HL-60 (cell line): ENCODE results near the gene KCNH8.

Experiments
- CTCF ChIP-seq: IDR thresholded peaks from one replicate; pipeline ENCODE4 v1.5.1; 2011; ENCODE audit warnings: low read length, control low read depth, inconsistent platforms; ENCODE audit not compliant: insufficient read depth
- POLR2AphosphoS5 ChIP-seq: IDR thresholded peaks from 2 replicates; pipeline ENCODE4 v1.6.1; 2012; ENCODE audit warnings: low read depth

DNA sequence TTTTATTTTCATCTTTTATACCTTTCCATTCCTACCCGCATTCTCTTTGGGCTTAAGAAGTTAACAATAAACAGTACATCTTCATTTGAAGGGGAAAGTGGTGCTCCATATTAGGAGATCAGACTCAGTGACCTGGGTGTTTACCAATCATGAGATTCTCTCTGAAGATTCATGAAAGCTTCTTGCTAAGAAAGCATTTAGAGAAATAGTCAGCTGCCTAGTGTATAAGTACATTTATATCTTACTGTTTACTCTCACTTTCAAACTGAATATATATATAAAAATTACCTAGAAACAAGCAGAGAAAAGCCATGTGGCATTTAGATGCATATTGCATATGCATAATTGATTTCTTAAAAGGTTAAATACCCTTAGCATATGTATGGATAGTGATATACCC, 100.5 kb downstream of the KCNH8 start:
- no peak for TF ChIP-seq POLR2AphosphoS5
- TF ChIP-seq CTCF = no peak
